ENCODE measurements around the gene MGMT.

MGMT gene

GRCh38 chr10:129546106-129546505, 79.1 kb downstream of the MGMT start:
- no peak for DNase-seq

- no peak for DNase-seq
Measured at GRCh38 chr10:129547608-129548007, 80.6 kb downstream of the MGMT start.

GRCh38 chr10:129548600-129548999, 81.6 kb downstream of the MGMT start:
- no peak for DNase-seq

GRCh38 chr10:129550076-129550475, 83.0 kb downstream of the MGMT start:
- DNase-seq, result no peak

DNA sequence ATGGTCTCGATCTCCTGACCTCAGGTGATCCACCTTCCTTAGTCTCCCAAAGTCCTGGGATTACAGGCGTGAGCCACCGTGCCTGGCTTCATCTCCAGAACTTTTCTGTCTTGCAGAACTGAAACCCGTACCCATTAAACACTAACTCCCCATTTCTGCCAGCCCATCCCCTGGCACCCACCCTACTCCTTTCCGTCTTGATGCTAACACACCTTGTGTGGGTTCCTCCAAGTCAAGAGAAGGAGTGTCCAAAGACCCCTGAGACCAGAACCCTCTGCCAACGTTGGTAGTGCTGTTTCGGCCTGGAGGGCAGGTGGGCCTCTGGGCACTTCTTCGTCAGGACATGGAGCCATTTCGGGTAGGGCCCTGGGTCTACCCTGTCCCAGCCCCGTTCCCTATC, 83.6 kb downstream of the MGMT start:
- no peak for DNase-seq

- DNase-seq, result no peak
Measured at GRCh38 chr10:129552119-129552518, 85.1 kb downstream of the MGMT start.

GRCh38 chr10:129553928-129554327, 86.9 kb downstream of the MGMT start:
- no peak for DNase-seq

DNA sequence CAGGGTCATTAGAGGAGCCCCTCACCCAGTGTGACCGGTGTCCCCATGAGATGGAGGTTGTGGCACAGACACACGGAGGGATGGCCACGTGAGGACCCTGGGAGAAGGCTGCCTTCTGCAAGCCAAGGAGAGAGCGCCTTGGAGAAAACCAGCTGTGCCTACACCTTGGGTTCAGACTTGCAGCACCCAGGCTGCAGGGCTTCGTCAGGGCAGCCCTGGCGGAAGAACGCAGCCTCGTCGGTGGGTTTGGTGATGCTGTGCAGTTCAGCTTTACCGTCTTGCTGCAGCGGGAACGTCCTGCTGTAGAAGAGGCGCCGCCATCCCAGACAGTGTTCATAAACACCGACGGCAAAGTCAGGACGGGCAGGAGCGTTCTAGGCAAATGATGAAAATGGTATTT, 89.3 kb downstream of the MGMT start:
- no peak for DNase-seq

DNA sequence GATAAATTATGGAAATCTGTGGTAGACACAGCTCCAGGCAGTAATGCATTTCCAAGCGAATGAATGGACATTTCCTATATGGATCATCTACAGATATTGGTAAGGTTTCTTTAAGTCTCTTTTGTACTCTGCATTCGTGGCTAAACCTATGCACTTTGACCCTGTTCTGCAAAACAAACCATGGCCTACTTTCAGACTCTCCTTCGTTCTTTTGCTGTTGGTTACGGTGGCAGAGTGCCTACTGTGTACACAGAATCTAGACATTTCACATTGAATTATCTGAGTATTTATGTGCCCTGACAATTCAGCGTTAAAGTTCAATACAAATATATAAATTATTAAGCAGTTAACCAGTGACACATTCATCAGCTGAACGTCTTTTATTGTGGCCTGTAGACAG, 93.3 kb downstream of the MGMT start:
- DNase-seq, result no peak

DNA sequence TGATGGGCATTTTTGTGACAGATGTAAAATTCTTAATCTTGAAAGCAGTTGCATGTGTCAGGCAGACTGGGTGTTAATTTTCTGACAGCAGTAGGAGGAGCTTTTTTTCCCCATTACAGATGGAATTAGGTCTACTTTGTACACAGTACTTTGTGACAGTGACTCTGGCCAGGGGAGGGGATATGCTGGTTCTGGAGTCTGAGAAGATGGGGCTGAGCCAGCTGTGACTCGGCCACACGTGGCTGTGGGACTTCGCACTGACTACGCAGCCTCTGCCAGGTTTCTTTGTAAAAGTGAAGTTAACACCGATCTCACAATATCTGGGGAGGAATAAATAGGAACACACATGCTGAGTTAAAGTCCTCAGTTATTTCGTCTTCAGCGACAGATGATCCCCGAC, 95.4 kb downstream of the MGMT start:
- DNase-seq, result no peak

- DNase-seq, result no peak
Measured at GRCh38 chr10:129564923-129565322, 97.9 kb downstream of the MGMT start.

GRCh38 chr10:129568583-129569344, 101.7 kb downstream of the MGMT start:
- DNase-seq, result no peak

- no peak for DNase-seq
Measured at GRCh38 chr10:129570185-129570584, 103.1 kb downstream of the MGMT start.

- no peak for DNase-seq
Measured at GRCh38 chr10:129579228-129579627, 112.2 kb downstream of the MGMT start.

DNA sequence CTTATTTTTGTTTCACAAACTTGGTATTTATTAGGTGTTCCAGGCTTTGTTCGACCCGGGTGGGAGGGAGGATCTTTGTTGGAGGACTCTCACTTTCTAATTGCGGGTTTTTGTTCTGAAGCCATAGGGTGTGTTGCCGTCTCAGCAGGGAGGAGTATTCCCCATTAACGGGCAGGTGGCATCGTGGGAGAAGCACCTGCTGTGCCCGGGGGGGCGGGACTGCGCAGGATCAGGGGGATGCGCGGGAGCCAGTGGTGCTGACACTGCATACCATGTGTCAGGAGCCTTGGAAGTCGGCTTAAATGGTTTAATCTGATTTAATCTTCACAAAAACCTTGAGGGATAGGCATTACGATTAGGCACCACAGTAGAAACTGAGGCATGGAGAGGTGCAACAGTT, 113.0 kb downstream of the MGMT start:
- DNase-seq, result no peak

- no peak for DNase-seq
Measured at GRCh38 chr10:129580901-129581300, 113.9 kb downstream of the MGMT start.

DNA sequence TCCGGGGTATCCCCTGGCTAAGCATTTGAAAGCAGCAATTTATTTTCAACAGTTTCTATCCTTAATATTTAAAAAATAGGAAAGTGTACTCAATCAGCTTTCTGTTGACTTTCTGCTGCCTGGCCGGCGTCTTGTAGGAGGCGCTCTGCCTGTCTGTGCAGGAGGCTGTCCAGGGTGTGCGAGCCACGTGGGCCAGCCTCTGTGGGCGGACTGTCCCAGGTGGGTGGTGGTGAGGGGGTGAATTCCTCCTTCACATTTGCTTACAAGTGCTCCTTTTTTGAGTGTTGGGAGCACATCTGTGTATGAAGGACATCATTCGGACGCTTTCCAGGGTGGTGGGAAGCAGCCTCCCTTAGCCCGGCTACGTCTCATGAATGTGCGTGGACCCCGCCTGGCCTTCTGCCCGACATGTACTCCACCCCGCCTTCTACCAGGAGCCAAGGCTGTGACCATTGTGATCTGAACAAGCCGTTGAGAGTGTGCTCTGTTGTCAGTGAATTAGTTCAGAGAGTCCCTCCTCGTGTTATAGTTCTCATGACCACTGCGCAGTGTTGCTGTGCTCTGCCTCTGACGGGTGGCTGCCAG, 114.9 kb downstream of the MGMT start:
- no peak for DNase-seq

- DNase-seq, result no peak
Measured at GRCh38 chr10:129583831-129584230, 116.8 kb downstream of the MGMT start.

DNA sequence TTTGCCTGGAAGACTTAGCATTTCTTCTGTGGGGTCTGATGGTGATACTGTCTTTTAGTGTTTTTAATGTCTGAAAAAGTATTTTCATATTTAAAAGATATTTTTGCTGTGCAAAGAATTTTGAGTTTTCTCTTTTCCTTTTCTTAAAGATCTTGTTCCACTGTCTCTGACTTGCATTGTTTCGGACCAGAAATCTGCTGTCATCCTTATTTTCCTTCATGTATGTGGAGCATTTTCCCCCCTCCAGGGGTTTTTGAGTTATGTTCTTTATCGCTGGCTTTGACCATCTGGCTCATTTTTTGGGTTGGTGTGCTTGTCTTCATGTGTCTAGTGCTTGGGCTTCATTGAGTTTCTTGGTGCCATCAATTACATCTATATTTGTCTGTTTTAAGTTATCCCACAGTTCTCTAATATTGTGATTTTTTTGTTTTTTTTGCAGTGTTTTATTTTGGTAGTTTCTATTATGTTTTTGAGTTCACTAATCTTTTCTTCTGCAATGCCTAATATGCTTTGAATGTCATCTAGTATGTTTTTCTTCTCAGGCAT, 119.9 kb downstream of the MGMT start:
- no peak for DNase-seq

GRCh38 chr10:129589546-129589945, 122.5 kb downstream of the MGMT start:
- no peak for DNase-seq

DNA sequence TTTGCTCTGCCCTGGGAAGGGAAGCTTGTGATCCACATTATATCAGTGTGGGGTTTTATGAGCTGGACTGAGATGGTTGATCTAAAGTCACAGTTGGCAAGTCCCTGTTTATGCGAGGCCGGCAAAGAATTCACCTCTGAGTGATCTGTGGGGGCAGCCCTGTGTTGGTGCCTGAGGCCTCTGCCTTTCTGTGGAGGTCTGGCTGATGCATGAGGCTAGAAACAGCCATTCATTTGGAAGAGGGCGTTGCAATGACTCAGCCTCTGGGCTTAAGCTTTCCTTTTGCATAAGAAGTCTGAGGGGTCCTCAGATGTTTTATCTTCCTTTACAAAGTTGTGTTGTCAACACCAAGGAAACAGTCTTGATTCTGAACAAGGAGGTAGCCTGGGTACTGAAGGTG, 126.9 kb downstream of the MGMT start:
- no peak for DNase-seq

DNA sequence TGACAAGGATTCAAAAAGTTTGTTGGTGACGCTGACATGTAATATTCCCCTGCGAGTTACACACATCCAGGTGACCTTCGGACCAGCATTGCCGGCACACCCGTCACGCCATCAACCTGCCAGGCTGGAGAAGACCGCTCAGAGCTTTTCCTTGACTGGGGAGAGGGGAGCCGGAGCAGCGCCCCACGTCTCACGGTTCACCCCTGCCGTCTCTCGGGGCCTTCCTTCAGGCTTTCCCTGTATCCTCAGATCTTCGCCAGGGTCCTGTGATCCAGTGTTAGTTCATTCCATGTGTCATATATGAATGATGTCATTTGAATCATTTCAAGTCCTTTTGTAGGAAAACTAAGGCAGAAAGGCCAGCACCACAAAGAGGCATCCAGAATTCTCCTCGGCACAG, 127.8 kb downstream of the MGMT start:
- DNase-seq, result no peak

GRCh38 chr10:129598413-129598812, 131.4 kb downstream of the MGMT start:
- DNase-seq, result no peak

GRCh38 chr10:129599160-129599559, 132.1 kb downstream of the MGMT start:
- no peak for DNase-seq

- no peak for DNase-seq
Measured at GRCh38 chr10:129601737-129602136, 134.7 kb downstream of the MGMT start.

Measured in NCI-H1436 (cell line).